Activated CD8-positive, alpha-beta memory T cell treated with anti-CD3 and anti-CD28 coated beads, Interleukin-2, amount 50 U/mL, for 24 hours (primary cell): ENCODE data around the gene ARL17A.
"Not testable (repeated sequence)": the region's sequence is repeated elsewhere in the genome, so short reads cannot be mapped to it uniquely, and the experiment has no call there.

Experiments
- DNase-seq: peaks from one replicate; pipeline ENCODE4 v3.0.0-alpha.2; 2020; ENCODE audit errors: extremely low read depth

ARL17A gene

DNA sequence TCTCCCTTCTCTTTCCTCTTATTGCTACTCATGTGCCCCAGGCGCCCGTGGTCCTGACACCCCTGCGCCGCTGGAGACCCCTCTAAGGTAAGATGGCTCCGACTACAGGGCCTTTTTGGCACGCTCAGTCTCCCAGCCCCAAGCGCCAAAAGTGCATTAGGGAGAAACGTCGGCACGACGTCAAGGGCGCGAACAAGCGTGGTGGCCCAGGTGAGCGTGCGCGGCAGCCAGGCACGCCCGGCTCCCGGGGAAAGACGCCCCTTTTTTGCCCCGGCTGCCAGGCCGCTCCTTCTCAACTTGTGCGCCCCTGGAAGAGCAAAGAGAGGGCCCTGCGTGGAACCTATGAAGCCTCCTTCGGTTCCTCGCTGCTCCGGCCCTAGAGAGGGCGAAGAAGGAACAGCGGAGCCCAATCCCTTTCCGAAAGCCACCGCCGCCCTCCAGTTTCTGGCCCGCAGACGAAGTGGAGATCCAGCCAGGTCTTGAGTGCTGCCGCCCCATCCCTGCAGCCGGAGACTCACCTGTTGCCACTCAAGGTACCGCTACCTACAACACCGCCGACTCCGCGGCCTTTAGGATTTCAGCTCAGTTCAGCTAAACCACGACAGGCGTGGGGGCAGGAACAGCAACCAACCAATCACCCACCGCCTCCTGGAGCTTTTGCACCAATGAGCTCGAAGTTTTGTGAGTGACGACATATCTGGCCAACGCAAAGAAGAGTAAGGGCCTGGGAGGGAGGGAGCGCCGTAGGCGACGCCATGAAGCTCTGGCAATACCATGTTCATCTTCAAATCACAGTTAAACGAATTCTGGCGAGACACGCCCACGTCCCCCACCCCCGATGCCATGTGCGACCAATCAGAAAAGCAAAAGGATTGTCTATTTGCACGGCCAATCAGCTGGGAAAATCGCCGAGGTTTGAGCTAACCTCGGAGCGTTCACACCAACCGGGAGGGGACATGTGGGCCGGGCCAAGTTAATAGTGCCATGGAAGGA lies at the start of gene ARL17A:
Gene ARL17A (minus strand): TSS at position 609 of the 993 bp plus-strand sequence. CDS start 3,369 bp downstream, outside the sequence.
- peak; percentile 39 for DNase-seq

DNA sequence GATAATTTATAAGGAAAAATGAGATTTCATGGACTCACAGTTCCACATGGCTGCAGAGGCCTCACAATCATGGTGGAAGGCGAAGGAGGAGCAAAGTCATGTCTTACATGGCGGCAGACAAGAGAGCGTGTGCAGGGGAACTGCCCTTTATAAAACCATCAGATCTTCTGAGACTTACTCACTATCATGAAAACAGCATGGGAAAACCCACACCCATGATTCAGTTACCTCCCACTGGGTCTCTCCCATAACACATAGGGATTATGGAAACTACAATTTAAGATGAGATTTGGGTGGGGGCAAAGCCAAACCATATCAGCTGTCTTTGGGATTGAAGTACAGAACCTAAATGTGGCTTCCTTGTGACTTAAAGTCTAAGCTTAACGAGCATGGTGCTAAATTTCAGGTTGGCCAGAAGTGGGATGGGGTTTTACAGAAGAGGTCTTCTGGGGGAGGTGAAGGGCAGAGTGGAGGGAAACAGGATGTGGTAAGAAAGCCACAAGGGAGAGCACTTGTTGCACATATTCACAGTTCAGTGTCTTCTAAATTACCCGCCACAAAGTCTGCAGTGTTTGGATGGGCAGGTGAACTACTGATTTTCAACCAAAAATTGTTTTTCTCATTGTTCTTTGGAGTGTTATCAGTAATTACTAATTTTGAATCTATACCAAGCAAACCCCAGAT lies 49.4 kb upstream of the ARL17A start:
- DNase-seq: not testable (repeated sequence)

DNA sequence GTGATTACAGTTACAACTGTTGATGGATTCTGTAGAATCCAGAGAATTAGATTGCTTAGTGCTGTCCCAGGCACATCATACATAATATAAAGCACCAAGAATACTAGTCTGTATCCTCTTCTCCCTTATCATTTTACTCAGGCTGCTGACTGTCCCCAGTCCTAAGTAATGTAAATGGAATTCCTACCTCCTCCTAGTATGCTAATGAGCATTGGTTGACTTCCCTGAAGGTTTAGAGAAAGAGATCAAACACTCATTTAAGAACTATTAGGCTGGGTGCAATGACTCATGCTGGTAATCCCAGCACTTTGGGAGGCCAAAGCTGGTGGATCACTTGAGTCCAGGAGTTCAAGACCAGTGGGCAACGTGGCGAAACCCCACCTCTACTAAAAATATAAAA lies 48.0 kb upstream of the ARL17A start:
- DNase-seq: not testable (repeated sequence)

DNA sequence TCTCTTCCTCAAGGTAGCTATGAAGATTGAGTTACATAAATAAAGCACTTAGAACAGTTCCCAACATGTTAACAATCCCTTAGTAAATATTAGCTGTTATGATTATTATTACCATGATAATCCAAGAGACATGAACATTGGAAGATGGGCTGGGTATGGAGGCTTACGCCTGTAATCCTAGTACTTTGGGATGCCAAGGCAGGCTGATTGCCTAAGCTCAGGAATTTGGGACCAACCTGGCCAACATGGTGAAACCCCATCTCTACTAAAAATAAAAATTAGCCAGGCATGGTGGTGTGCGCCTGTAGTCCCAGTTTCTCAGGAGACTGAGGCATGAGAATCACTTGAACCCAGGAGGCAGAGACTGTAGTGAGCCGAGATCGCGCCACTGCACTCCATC lies 45.2 kb upstream of the ARL17A start:
- DNase-seq: not testable (repeated sequence)

DNA sequence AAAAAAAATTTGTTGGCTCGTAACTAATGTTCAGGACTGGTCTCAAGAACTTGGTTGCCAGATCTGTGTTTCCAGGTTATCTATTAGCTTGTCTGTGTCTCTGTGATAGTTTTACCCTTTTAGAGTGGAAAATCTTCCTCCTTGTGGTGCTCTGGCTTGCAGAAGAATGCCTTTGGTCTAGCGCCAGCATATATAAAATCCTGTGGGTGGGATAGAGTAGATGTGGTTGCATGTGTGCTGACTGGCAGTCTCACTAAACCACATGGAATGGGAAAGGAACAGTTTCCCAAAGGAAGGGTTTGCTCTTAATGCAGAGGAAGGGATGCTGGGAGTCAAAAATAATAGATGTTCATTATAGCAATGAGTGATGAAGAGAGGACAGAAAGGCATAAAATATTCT lies 44.3 kb upstream of the ARL17A start:
- DNase-seq: not testable (repeated sequence)

DNA sequence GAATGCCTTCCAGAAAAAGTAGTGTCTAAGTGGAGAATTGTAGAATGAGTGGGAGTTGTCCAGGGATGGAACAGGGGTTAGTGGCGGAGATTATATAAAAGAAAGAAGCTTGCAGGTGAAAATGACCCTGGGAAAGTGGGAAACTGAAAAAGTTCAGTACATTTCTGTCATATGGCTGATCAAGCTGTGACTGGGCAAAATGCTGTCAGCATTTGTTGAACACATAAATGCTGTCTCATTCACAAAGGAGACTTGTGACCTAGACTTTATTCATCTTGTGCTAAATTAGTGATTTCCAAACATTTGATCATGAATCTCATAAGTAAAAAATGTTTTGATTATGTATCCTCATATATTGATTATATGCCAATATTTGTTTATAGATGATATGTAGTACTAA lies 39.5 kb upstream of the ARL17A start:
- DNase-seq: not testable (repeated sequence)

DNA sequence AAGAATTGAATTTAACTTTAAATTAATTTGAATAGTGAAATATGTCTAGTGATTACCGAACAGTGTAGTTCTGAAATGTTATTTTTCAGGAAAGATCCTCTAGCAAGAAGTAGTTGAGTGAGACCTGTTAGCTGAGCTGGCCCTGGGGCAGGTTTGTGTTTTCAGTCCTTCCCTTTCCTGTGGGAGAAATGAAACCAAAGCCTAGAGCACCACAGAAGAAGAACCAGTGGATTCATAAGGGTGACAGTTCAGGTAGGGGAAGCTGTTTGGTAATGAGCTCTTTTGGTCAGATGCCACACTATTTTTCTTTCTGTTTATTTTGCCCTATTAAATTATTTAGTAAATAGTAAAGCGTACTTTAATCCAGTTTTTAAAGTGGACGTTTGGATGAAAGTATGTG lies 37.6 kb upstream of the ARL17A start:
- DNase-seq: not testable (repeated sequence)

DNA sequence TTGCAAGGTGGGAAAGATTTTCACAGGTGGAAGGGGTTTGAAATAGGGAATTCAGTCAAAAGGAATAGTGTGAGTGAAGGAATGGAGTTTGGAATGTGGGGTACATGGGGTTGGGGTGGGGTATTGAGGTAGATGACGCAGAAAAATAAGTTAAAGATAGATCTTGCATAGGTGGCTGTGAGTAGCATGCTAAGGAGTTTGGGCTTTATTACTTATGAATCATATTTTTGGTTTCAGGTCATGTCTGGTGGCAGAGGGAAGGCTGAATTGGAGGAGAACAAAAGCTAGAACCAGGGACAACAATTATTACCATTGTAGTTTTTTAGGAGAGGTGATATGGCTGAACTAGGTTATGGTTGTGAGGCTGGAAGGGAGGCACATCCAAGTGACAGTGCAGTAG lies 34.4 kb upstream of the ARL17A start:
- not testable (repeated sequence) for DNase-seq

DNA sequence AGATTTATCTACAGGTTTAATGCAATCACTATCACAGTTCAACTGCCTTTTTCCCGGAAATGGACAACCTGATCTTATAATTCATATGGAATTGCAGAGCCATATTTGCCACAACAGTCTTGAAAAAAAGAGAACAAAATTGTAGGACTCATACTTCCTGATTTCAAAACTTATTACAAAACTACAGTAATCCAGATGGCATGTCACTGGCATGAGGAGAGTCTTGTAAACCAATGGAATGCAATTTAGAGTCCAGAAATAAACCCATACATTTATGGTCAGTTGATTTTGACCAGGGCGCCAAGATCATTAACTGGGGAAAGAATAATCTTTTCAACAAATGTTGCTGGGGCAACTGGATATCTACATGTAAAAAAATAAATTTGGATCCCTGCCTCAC lies 31.8 kb upstream of the ARL17A start:
- DNase-seq: not testable (repeated sequence)

DNA sequence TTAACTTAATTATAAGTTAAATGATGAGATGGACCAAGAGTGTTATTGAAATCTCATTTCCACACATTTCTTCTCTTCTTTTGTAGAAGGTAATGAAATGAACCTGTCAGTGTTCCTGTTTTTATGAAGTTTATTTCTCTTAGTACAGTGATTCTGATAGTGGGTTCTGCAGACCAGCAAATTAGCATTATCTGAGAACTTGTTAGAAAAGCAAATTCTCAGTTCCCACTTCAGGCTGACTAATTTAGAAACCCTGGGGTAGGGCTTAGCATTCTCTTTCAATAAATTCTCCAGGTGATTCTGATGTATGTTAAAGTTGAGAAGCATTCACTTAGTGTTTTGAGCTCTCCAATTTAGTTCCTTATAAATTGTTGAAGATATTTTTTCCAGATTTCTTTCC lies 23.6 kb upstream of the ARL17A start:
- not testable (repeated sequence) for DNase-seq

DNA sequence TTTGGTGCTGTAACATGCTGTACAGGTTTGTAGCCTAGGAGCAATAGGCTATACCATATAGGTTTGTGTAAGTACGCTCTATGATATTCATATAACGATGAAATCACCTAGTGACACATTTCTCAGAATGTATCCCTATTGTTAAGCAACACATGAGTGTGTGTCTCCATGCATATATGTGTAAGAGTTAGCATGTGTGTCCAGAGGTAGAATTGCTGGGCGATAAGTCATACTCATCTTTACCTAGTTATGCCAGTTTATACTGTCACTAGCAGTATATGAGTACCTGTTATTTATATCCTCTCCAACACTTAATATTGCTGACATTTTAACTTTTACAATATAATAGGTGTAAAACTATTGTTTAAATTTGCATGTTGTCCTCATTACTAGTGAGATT lies 21.3 kb upstream of the ARL17A start:
- DNase-seq: not testable (repeated sequence)

DNA sequence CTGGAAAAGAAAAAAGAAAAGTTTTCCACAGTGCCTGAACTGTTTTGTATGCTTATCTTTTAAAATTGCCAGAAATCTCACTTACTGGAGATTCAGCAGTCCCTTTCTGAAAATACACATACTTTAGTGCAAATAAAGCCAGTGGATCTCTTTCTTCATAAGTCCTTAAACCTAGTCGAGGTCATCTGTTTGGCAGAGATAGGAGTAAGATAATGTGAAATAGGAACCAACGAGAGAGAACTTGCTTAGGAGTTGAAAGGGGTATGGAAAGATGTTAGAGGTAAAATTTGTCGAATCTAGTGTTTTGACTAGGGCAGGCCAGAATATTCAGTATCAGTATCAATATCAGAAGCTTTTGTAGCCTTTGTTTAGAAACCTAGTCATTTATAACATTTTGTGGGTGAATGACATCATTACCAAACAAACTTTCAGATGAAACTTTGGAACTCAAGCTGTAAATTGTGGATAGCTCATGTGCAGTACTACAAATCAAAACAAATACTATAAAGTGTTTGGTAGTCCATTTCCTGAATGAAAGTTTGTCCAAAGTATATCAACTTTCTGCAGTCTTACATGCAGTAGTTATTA lies 18.9 kb upstream of the ARL17A start:
- not testable (repeated sequence) for DNase-seq

DNA sequence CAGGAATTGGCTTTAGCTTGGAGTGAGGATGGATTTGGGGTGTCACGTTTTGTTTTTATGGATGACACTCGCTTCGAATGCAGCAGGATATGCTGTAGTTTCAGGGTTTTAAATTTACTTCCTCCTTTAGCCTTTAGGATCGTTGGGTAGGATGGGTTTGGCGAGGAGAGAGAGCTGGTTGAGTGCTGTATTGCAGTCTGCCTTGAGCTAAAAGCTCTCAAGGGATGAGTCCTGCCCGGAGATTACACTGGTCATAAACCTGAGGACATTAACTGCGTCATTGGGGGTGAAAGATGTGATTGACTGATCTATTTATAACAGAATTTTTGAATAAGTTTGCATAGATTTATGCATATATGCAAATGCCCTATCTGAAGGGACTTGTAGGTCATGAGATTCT lies 11.8 kb upstream of the ARL17A start:
- not testable (repeated sequence) for DNase-seq

DNA sequence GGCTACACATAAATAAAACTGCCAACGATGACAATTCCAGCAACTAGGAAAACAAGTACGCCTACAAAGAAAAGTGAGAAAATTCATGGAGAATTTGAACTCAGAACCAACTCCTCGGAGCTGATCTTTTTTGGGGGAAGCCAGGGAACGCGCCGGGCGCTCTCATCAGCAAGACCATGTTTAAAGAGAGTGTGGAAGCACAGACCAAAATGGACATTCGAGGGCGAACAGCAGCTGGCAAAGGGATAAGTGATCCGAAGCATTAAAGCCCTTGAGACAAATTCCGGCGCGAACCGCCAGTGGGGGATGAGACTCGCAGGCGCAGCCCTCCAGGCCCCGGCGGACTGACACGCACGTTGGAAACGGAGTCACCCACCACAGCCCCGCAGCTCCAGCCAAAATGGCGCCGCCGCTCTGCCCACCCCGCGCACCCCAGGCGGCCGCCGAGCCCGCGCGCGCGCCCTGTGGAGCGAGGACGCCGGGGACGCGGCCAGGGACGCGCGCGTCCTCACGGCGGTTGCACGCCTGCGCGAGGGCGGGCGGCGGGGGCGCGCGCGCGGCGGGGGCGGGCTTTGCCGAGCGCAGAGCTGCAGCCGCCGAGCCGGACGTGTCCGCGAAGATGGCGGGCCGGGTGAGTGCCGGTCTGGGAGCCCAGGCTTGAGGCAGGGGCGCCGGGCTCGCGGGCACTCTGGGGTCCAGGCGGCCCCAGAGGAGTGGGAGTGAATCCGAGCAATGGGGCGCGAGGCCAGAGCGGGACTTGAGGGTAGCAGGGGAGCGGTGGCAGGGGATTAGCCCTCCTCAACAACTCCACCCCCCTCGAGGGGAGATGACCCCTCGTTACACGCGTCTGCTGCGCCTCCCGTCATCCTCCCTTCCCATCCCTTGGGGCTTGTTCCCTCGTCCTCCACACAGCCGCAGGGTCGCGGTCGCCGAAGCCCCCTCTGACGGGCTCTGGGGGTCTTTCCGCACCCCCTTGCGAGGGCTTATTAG lies 11.0 kb upstream of the ARL17A start, which contains the start of gene NSF:
Gene NSF (plus strand): TSS at position 513 of the 990 bp plus-strand sequence. CDS start 107 bp downstream, at position 620.
- not testable (repeated sequence) for DNase-seq

DNA sequence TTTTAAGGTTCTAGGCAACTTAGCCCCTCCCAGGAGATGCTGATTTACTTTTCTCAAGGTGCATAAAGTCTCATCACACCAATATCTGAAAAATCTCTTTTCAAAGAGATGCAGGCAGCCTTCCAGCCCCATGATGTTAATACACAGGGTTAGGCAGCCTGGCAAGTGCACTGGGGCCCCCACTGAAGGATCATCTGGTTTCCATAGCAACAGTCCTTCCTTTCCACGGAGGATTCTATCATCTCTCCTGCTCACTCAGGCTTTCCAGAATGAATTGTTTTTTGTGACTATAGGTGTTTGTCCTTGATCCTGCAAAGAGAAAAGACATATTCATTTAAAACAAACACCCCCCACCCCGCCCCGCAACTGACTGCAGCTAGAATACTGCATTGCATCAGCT lies 6.0 kb upstream of the ARL17A start:
- DNase-seq: not testable (repeated sequence)

DNA sequence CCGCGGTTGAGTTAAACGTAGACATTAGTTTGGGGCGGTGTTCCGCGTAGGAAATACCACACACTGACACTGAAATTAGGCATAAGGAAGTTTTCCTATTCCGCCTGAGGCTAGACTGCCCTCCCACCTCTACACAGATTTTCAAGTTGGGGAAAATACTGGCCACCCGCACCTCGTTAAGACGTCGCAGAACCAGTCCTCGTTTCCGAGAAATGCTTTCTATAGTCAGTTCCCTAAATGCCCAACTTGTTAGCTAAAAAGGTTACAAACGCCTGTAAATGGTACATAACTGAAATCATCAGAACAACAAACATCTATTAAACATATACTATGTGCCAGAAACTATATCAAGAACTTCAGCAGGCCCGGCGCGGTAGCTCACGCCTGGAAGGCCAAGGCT lies 591 bp upstream of the ARL17A start:
- DNase-seq: not testable (repeated sequence)

DNA sequence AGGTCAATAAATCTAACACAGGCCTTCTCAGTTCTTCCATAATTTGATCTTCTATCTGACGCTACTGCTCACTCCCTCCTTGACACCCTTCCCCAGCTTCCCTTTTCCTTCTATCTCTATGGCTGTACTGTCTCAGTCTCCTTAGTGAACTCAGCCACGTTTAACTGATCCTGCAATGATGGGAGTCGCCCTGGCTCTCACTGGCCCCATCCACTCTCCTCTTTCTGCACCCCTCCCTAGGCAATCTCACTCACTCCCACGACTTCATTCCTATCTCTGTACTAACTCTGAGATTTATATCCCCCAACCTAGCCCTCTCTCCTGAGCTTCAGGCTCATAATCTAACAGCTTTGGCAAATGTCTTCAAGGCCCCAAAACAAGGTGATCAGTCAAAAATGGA lies 7.7 kb downstream of the ARL17A start:
- not testable (repeated sequence) for DNase-seq

DNA sequence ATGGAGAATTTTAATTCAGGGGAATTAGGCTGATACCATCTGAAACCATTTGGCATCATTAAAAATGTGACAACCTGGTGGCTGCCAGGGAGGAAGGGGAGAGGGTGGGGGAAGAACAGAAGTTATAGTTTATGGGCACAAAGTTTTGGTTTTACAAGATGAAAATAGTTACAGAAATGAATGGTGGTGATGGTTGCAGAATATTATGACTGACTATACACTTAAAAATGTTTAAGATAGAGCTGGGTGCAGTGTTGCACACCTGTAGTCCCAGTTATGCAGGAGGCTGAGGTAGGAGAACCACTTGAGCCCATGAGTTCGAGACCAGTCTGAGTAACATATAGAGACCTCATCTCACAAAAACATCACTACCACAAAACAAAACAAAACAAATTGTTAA lies 12.5 kb downstream of the ARL17A start:
- not testable (repeated sequence) for DNase-seq

DNA sequence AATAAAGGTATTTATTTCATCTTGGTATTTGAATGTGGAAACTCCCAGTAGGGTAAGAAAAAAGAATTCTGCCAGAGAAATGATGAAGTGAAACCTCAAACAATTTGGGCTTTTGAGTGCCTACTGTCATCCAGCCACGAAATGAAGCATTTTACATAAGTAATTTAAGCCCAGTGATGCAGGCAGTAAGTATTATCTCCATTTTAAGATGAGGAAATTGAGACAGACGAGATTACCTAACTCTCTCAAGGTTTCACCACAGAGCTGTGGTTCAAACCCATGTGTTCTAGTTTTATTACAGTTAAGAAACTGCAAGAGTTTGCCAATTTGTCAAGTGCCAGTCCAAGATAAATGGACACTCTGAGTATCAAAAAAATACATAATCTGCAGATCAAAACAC lies 13.2 kb downstream of the ARL17A start:
- DNase-seq: not testable (repeated sequence)

DNA sequence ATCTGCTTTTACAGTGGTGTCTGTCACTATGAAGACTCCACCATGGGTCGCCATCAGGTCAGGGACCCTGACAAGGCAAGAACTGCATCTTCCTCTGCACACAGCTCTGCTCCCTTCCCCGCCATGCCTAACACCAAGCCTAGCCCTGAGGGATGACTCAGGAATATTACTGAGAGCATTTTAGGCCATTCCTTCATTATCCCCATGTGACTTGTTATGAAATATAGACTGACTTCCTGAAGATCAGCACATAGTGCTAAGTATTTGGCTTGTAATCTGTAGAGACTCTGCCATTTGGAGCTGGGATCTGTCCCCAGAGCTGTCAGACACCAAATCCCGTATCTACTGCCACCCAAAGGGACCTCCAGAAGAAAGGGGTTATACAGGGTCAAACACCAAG lies 19.4 kb downstream of the ARL17A start:
- DNase-seq: not testable (repeated sequence)

DNA sequence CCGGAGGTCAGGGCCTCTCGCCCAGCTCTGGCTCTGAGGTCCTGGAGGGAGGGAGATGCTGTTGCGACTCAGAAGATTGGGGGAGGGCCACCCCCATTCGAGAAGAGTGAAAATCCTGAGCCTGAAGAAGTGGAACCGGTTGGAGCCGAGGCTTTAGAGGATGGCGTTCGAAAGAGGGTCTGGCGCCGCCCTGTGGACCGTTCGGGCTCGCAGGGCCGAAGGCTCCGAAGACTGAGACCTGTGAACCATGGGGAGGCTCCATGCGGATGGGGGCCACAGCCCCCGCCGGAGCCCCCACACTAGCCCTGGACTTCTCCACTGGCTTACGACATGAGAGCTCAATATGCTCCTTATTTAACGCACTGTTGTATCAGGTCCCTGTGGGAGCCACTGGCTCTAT lies 20.3 kb downstream of the ARL17A start:
- not testable (repeated sequence) for DNase-seq
